Body of pancreas (tissue), 4 donors: ENCODE measurements around the gene RND2. TPM values are rescaled to one million over a fixed set of nuclear protein-coding genes. Genes with fewer than 3 reads are reported as not detected.

Experiments
- ATAC-seq: fragments of 150-250 bp; one replicate; pipeline ENCODE4 v1.9.1; 2016
- DNase-seq, 4 donors: peaks; one replicate each; pipeline ENCODE4 v3.0.0-alpha.2; 2019
- H3K27ac ChIP-seq, 4 donors: fragments of 200-600 bp; sonication (generic); 1 replicate in 3 of 4; 2 replicates in 1 of 4; pipeline versions ENCODE4 v1.5.1 to v1.6.1; 2016 to 2019; ENCODE audit warnings: mild to moderate bottlenecking in 1 of 4, mixed read lengths in 1 of 4, moderate library complexity in 1 of 4
- H3K27me3 ChIP-seq, 2 donors: fragments of 200-600 bp; sonication (generic); one replicate each; pipeline ENCODE4 v1.6.0; 2016; ENCODE audit warnings: mild to moderate bottlenecking in 1 of 2
- H3K36me3 ChIP-seq, 2 donors: fragments of 200-600 bp; sonication (generic); replicated peaks in 1 of 2; 2 replicates each; pipeline ENCODE4 v1.5.1; 2016; ENCODE audit warnings: low read depth in 2 of 2; ENCODE audit not compliant: insufficient read depth in 1 of 2
- H3K4me1 ChIP-seq: fragments of 200-600 bp; sonication (generic); one replicate; pipeline ENCODE4 v1.6.0; 2016
- H3K4me3 ChIP-seq, 2 donors: fragments of 200-600 bp; sonication (generic); 1 replicate in 1 of 2; 2 replicates in 1 of 2; pipeline ENCODE4 v1.5.1; 2016 to 2019
- H3K9me3 ChIP-seq, 3 donors: fragments of 200-600 bp; sonication (generic); 1 replicate in 2 of 3; 2 replicates in 1 of 3; pipeline ENCODE4 v1.5.1; 2016
- POLR2A ChIP-seq, 3 donors: fragments of 450-650 bp; IDR thresholded peaks; one replicate each; pipeline ENCODE4 v1.6.1; 2016; ENCODE audit warnings: antibody characterized with exemption in 3 of 3, mild to moderate bottlenecking in 2 of 3
- WGBS, 2 donors: methylation state at CpG; one replicate each; pipeline ENCODE4 v1.1.5; 2017; 5-methylcytosine and 5-hydroxymethylcytosine counted together
- intact Hi-C: fragments of 100-400 bp; cut with DNase I; formaldehyde crosslinking; loops from one replicate; pipeline ENCODE4 v1.15.1; 2023
- total RNA-seq, 2 donors: library from RNA; depleted of rRNA; stranded (reverse); fragments of >200 nt; gene quantifications; one replicate each; pipeline ENCODE4 v1.1.0, GENCODE V29; 2016
- TF ChIP-seq, protein P1 (sequence below), 7 experiments: fragments of 450-650 bp in 4 of 7; fragments of 200-600 bp in 3 of 7; sonication (generic) in 3 of 7; IDR thresholded peaks; one replicate each; pipeline ENCODE4 v1.5.1; 2016 to 2019; ENCODE audit warnings: antibody characterized with exemption in 7 of 7

RND2 gene
- total RNA-seq, 2 donors from 2014 or later = 0.33 to 0.52 TPM

DNA sequence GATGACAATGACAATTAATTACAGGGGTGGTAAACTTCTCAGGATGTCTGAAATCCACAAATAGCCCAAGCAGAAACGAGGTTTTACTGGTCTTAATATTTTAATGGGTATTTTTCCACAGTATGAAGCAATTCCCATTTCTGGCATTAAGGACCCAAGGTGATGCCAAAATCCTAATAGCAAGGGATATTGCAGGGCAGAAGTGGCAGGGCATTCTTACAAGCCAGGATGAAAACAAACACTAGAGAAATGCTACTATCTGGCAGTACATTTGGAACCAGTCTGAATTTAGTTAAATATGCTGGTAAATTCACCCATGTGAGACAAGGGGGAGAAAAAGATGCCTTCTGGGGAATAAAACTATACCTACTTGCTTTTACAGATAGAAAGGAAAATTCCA lies 45.2 kb downstream of the RND2 start:
- DNase-seq (no peak), ATAC-seq (no peak)
- TF ChIP-seq, protein P1, sequence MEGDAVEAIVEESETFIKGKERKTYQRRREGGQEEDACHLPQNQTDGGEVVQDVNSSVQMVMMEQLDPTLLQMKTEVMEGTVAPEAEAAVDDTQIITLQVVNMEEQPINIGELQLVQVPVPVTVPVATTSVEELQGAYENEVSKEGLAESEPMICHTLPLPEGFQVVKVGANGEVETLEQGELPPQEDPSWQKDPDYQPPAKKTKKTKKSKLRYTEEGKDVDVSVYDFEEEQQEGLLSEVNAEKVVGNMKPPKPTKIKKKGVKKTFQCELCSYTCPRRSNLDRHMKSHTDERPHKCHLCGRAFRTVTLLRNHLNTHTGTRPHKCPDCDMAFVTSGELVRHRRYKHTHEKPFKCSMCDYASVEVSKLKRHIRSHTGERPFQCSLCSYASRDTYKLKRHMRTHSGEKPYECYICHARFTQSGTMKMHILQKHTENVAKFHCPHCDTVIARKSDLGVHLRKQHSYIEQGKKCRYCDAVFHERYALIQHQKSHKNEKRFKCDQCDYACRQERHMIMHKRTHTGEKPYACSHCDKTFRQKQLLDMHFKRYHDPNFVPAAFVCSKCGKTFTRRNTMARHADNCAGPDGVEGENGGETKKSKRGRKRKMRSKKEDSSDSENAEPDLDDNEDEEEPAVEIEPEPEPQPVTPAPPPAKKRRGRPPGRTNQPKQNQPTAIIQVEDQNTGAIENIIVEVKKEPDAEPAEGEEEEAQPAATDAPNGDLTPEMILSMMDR (IDR thresholded peaks at IDR 0.05) = no peak
- no peak for TF ChIP-seq POLR2A (IDR thresholded peaks at IDR 0.05)
- intact Hi-C loops = no loop called here
- Histone ChIP-seq H3K27ac (no peak overlapping the region), H3K9me3 (no peaks in the 10 kb centered on the region), H3K27me3 (no peaks in the 10 kb centered on the region), H3K4me3 (no peak overlapping the region), H3K36me3 (no peaks in the 10 kb centered on the region), H3K4me1 (no peaks in the 10 kb centered on the region)
- 82 to 90% methylated on average over 1 of the region's 1 CpG for WGBS, 2 donors

DNA sequence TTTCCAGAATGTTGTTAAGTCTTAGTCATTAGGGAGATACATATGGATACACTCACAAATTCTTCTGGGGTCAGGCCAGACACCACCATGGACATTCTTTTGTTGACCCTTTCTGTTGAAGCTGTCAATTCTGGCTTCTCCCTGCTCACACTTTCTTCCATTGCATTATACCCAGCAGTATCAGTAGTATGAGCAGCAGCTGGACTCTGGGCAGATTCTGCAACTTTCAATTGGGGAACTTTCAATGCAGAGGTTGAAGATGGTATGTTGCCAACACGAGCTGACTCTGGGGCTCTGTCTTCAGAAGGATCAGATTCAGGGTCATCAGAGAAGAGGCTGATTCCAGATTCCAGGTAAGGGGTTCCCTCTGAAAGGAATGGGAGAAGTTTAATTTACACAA lies 45.8 kb downstream of the RND2 start:
- 41 to 81% methylated on average over 1 of the region's 1 CpG for WGBS, 2 donors
- H3K36me3 ChIP-seq = no peaks in the 10 kb centered on the region
- no peak for DNase-seq
- no peak overlapping the region for H3K4me3 ChIP-seq
- H3K4me1 ChIP-seq = no peaks in the 10 kb centered on the region
- TF ChIP-seq, protein P1 (IDR thresholded peaks at IDR 0.05) = no peak
- no peak for TF ChIP-seq POLR2A (IDR thresholded peaks at IDR 0.05)
- H3K27ac ChIP-seq = no peak overlapping the region
- intact Hi-C loops = no loop called here
- no peaks in the 10 kb centered on the region for H3K27me3 ChIP-seq
- no peaks in the 10 kb centered on the region for H3K9me3 ChIP-seq
- ATAC-seq = no peak

DNA sequence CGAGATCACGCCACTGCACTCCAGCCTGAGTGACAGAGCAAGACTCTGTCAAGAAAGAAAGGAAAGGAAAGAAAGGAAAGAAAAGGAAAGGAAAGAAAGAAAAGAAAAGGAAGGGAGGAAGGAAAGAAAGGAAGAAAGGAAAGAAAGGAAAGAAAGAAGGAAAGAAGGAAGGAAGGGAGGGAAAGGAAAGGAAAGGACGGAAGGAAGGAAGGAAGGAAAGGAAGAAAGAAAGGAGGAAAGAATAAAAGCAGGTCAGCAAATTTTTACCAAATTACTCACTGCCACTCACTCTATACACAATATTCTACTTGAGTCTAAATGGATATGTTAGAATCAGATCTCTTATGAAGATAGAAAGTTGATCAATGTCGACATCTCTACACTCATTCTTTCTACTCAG lies 49.8 kb downstream of the RND2 start:
- TF ChIP-seq POLR2A (IDR thresholded peaks at IDR 0.05) = no peak
- TF ChIP-seq, protein P1 (IDR thresholded peaks at IDR 0.05) = no peak
- Histone ChIP-seq H3K9me3 (no peaks in the 10 kb centered on the region), H3K36me3 (no peaks in the 10 kb centered on the region), H3K4me3 (no peak overlapping the region), H3K4me1 (no peaks in the 10 kb centered on the region), H3K27ac (no peak overlapping the region), H3K27me3 (no peaks in the 10 kb centered on the region)
- WGBS, 2 donors = 93 to 99% methylated on average over 4 of the region's 4 CpGs
- intact Hi-C loops = no loop called here
- DNase-seq (no peak), ATAC-seq (no peak)

GRCh38 chr17:43079641-43080302 lies 54.7 kb downstream of the RND2 start:
- Histone ChIP-seq H3K36me3 (no peaks in the 10 kb centered on the region), H3K4me1 (peaks cover 10% of the 10 kb centered on the region), H3K4me3 (no peak overlapping the region), H3K27ac (no peak overlapping the region), H3K27me3 (no peaks in the 10 kb centered on the region), H3K9me3 (no peaks in the 10 kb centered on the region)
- no peak for DNase-seq
- ATAC-seq = no peak
- intact Hi-C loops = no loop called here
- WGBS, 2 donors = 75 to 76% methylated on average over 1 of the region's 1 CpG
- TF ChIP-seq, protein P1 (IDR thresholded peaks at IDR 0.05) = no peak
- TF ChIP-seq POLR2A (IDR thresholded peaks at IDR 0.05) = no peak

Other genes with a start within 250 kb of the RND2 start
- gene WNK4, start 244.6 kb upstream of the RND2 start, total RNA-seq = under 1 TPM in 1 of 2 donors, not detected in 1; 0.26 TPM
- 10 to 100 TPM; 69.2 to 72.4 TPM for gene COA3, start 226.5 kb upstream of the RND2 start, total RNA-seq
- gene CNTD1, start 226.4 kb upstream of the RND2 start, total RNA-seq = not detected
- gene BECN1, start 200.9 kb upstream of the RND2 start, total RNA-seq = 10 to 100 TPM; 50.4 to 65.1 TPM
- 10 to 100 TPM; 41.2 to 51.6 TPM for gene PSME3, start 191.8 kb upstream of the RND2 start, total RNA-seq
- 1 to 10 TPM; 1.0 to 3.0 TPM for gene AOC2, start 180.7 kb upstream of the RND2 start, total RNA-seq
- 10 to 100 TPM in 1 of 2 donors, 1 to 10 TPM in 1; 6.5 to 55.7 TPM for gene AOC3, start 174.0 kb upstream of the RND2 start, total RNA-seq
- 1 to 10 TPM in 1 of 2 donors, not detected in 1; 2.6 TPM for gene G6PC1, start 124.4 kb upstream of the RND2 start, total RNA-seq
- 10 to 100 TPM; 44.5 to 51.9 TPM for gene AARSD1, start 60.8 kb upstream of the RND2 start, total RNA-seq
- gene PTGES3L, start 45.2 kb upstream of the RND2 start, total RNA-seq = under 1 TPM in 1 of 2 donors, not detected in 1; 0.52 TPM
- 10 to 100 TPM; 17.1 to 37.6 TPM for gene RUNDC1, start 44.7 kb upstream of the RND2 start, total RNA-seq
- gene RPL27, start 26.8 kb upstream of the RND2 start, total RNA-seq = 100 to 1,000 TPM; 406 to 507 TPM
- 10 to 100 TPM; 16.2 to 19.5 TPM for gene IFI35, start 18.4 kb upstream of the RND2 start, total RNA-seq
- 100 to 1,000 TPM in 1 of 2 donors, 10 to 100 TPM in 1; 83.7 to 101 TPM for gene VAT1, start 2.8 kb upstream of the RND2 start, total RNA-seq
- 1 to 10 TPM; 2.6 to 7.6 TPM for gene BRCA1, start 100.1 kb downstream of the RND2 start, total RNA-seq
- 10 to 100 TPM; 16.2 to 41.0 TPM for gene NBR1, start 146.0 kb downstream of the RND2 start, total RNA-seq
- 1 to 10 TPM; 4.9 to 6.9 TPM for gene TMEM106A, start 186.6 kb downstream of the RND2 start, total RNA-seq
- not detected for gene CCDC200, start 203.4 kb downstream of the RND2 start, total RNA-seq
- gene RNU2-1, start 208.7 kb downstream of the RND2 start, total RNA-seq = not detected